Astrocyte (in vitro differentiated cells and primary cell): Measurements from ENCODE around the gene FZR1.
"Not testable (repeated sequence)": the region's sequence is repeated elsewhere in the genome, so short reads cannot be mapped to it uniquely, and the experiment has no call there.

Experiments
- EZH2 ChIP-seq: IDR thresholded peaks from 2 replicates; pipeline ENCODE4 v1.6.1; 2012; ENCODE audit warnings: mild to moderate bottlenecking, low read length, inconsistent platforms; ENCODE audit not compliant: insufficient read depth
- TF ChIP-seq, protein P1 (sequence below): IDR thresholded peaks from 2 replicates; pipeline ENCODE4 v1.5.1; 2011; ENCODE audit warnings: low read depth, mild to moderate bottlenecking, inconsistent platforms, low read length, moderate library complexity; ENCODE audit not compliant: insufficient read depth

DNA sequence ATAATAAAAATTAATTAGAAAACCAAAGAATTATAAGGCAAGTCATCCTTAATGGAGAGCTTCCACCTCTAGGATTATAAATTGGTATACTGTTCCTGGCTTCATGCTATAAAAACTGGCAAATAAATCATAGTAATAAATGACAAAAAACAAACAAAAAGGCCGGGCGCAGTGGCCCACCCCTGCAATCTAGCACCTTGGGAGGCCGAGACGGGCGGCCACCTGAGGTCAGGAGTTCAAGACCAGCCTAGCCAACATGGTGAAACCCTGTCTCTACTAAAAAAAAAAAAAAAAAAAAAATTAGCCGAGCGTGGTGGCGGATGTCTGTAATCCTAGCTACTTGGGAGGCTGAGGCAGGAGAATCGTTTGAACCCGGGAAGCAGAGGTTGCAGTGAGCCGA lies 63.9 kb downstream of the FZR1 start:
- TF ChIP-seq, protein P1, sequence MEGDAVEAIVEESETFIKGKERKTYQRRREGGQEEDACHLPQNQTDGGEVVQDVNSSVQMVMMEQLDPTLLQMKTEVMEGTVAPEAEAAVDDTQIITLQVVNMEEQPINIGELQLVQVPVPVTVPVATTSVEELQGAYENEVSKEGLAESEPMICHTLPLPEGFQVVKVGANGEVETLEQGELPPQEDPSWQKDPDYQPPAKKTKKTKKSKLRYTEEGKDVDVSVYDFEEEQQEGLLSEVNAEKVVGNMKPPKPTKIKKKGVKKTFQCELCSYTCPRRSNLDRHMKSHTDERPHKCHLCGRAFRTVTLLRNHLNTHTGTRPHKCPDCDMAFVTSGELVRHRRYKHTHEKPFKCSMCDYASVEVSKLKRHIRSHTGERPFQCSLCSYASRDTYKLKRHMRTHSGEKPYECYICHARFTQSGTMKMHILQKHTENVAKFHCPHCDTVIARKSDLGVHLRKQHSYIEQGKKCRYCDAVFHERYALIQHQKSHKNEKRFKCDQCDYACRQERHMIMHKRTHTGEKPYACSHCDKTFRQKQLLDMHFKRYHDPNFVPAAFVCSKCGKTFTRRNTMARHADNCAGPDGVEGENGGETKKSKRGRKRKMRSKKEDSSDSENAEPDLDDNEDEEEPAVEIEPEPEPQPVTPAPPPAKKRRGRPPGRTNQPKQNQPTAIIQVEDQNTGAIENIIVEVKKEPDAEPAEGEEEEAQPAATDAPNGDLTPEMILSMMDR: not testable (repeated sequence)
- not testable (repeated sequence) for TF ChIP-seq EZH2
